ENCODE data around the gene GLG1.

Gene GLG1

DNA sequence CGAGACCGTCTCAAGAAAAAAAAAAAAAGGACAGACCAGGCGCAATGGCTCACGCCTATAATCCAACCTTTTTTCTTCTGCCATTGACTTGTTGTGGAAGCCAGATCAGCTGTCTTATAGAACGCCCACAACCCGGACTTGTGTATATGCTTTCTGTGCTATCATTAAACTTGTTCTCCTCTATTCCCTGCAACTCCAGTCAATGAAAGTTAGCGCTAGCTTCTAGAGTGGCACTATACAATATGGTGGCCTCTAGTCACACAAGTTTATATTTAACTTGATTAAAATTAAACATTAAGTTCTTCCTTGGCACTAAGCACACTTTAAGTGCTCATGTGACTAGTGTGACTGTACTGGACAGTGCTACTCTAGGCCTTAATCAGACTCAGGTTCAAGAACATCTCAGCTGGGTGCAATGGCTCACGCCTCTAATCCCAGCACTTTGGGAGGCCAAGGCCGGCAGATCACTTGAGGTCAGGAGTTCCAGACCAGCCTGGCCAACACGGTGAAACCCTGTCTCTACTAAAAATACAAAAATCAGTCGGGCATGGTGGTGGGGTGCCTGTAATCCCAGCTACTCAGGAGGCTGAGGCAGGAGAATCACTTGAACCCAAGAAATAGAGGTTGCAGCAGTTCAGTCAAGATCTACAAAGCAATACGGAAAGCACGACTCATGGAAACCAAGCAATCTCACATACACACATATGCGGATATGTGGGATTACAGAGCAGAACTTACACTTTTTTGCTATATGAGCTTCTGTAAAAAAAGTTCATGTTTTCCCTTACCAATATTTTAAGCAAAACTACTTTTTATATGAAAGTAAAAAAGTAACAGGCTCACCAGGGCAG, 18.8 kb upstream of the GLG1 start:
- Mint-ChIP-seq H3K27ac (no peak overlapping the region), H3K4me1 (ENCODE audit: low read depth) (peaks cover 16% of the 10 kb centered on the region), H3K36me3 (ENCODE audit: low read depth) (peaks cover 80% of the 10 kb centered on the region), H3K4me3 (no peak overlapping the region), H3K9me3 (no peaks in the 10 kb centered on the region), H3K27me3 (ENCODE audit: low read depth) (no peaks in the 10 kb centered on the region)
- peak; percentile 17 for DNase-seq (ENCODE audit: low spot score)

DNA sequence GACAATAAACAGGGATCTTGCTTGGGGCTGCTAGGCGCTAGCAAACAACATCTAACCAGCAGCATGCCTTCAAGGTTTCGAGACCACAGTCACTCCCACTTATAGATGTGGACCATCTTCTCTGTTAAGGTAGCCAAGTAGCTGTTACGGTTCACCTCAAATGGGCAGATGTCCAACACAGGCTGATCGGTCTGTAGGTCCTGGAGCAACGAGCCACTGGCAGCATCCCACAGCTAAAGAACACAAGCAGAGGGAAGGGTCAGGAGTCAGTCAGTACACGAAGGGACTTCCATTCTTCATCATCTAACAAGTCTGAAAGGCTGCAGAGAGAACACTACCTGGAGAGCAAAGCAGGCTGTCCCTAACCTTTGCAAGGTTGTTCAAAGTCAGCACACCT, 16.9 kb upstream of the GLG1 start:
- Mint-ChIP-seq H3K36me3 (ENCODE audit: low read depth) (peaks cover 67% of the 10 kb centered on the region), H3K27ac (no peak overlapping the region), H3K9me3 (no peaks in the 10 kb centered on the region)

DNA sequence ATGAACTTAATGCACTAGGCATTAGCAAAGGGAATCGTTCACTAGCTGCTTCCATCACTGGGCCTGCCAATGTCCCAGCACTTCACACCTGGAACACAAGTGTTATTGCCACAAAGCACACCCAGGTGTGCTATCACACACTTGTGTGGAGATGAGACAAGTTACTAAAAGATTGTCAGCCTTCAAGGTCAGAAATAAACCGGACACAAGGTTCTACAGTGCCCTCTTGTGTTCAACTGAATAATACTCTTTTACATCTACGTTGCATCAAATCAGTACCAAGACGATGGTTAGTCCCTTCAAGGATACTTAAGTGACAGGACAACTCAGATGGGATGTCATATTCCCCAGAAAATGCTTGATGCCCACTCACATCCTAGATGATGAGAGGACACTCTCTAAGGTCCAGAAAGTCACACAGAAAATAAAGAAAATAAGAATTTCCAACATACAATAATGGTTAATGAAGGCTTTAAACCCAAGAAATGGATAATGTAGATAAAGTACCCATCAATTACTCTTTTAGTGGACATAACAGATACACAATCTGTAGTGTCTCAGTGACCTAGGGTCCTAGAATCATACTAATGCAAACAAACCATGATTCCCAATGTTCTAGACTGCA, 16.4 kb upstream of the GLG1 start:
- H3K27me3 Mint-ChIP-seq (ENCODE audit: low read depth), result no peaks in the 10 kb centered on the region
- DNase-seq (ENCODE audit: low spot score), result no peak
- peaks cover 14% of the 10 kb centered on the region for H3K4me1 Mint-ChIP-seq (ENCODE audit: low read depth)
- H3K9me3 Mint-ChIP-seq, result no peaks in the 10 kb centered on the region
- no peak overlapping the region for H3K4me3 Mint-ChIP-seq
- peaks cover 62% of the 10 kb centered on the region for H3K36me3 Mint-ChIP-seq (ENCODE audit: low read depth)
- H3K27ac Mint-ChIP-seq, result no peak overlapping the region

More for the DNA sequence above, 16.9 kb upstream of the GLG1 start:
- no peak overlapping the region for H3K4me3 Mint-ChIP-seq
- peaks cover 14% of the 10 kb centered on the region for H3K4me1 Mint-ChIP-seq (ENCODE audit: low read depth)
- H3K27me3 Mint-ChIP-seq (ENCODE audit: low read depth), result no peaks in the 10 kb centered on the region
- DNase-seq (ENCODE audit: low spot score), result no peak

DNA sequence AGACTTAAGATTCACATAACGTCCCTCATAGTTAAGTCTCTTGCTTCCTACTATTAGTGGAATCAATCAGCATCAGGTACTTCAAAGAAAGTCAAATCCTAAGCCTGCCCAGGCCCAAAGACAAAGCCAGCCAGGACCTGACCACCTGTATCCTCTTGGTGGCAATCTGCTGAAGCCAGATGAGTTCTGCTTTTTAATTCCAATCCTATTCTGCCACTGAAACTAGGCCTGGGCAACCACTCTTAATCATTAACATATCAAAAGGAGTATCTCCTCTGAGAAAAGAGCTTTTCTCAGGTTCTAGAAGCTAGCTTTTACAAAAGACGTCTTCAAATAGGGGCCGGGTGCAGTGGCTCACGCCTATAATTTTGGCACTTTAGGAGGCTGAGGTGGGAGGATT, 15.1 kb upstream of the GLG1 start:
- Mint-ChIP-seq H3K27me3 (ENCODE audit: low read depth) (no peaks in the 10 kb centered on the region), H3K27ac (no peak overlapping the region), H3K4me1 (ENCODE audit: low read depth) (peaks cover 15% of the 10 kb centered on the region), H3K4me3 (no peak overlapping the region), H3K9me3 (no peaks in the 10 kb centered on the region), H3K36me3 (ENCODE audit: low read depth) (peaks cover 58% of the 10 kb centered on the region)
- DNase-seq (ENCODE audit: low spot score), result no peak

DNA sequence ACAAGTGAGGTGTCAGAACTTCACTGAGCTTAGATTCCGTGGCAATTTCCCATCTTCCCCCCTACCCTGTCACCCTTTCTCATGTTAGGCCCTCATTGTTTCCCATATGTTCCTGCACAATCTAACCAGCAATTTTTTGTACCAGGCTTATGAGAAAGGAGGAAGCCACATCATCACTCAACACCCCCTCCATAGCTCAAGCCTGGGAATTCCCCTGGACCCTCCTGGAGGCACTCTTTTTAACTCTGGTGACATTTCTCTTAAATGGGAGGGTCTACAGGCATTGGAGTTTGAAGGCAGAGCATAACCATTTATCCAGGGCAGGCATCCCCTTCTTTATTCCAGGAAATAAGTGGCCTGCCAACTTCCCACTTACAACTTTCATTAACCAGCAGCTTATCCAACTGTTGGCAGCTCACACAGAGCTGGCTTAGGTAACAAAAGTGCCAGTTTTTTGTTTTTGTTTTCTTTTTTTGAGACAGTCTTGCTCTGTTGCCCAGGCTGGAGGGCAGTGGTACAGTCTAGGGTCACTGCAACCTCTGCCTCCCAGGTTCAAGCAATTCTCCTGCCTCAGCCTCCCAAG, 10.4 kb upstream of the GLG1 start:
- no peak for DNase-seq (ENCODE audit: low spot score)
- peaks cover 35% of the 10 kb centered on the region for H3K36me3 Mint-ChIP-seq (ENCODE audit: low read depth)
- no peak overlapping the region for H3K27ac Mint-ChIP-seq
- H3K9me3 Mint-ChIP-seq, result no peaks in the 10 kb centered on the region
- no peaks in the 10 kb centered on the region for H3K27me3 Mint-ChIP-seq (ENCODE audit: low read depth)
- peaks cover 7% of the 10 kb centered on the region for H3K4me1 Mint-ChIP-seq (ENCODE audit: low read depth)
- H3K4me3 Mint-ChIP-seq, result no peak overlapping the region

DNA sequence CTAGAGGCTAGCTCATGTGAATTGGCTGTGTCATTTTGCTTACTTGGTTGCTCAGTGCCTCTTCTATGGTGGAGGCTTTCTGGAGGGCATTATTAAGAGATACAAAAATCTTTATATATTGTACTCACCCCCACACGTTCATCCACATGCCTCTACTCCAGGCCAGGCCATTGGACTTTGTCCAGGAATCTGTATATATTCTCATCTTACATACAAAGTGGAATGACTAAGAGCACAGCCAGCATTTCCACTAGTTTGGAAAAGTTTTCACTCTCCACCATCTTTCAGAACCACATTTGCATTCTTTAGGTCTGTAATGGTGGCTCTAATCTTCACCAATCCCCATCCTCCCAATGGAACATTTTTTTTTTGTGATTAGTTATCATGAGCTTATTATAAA, 4.8 kb upstream of the GLG1 start:
- Mint-ChIP-seq H3K27me3 (ENCODE audit: low read depth) (peaks cover 8% of the 10 kb centered on the region), H3K4me3 (no peak overlapping the region), H3K27ac (no peak overlapping the region), H3K9me3 (peaks cover 4% of the 10 kb centered on the region), H3K4me1 (ENCODE audit: low read depth) (peaks cover 24% of the 10 kb centered on the region), H3K36me3 (ENCODE audit: low read depth) (peaks cover 18% of the 10 kb centered on the region)
- DNase-seq (ENCODE audit: low spot score), result no peak

DNA sequence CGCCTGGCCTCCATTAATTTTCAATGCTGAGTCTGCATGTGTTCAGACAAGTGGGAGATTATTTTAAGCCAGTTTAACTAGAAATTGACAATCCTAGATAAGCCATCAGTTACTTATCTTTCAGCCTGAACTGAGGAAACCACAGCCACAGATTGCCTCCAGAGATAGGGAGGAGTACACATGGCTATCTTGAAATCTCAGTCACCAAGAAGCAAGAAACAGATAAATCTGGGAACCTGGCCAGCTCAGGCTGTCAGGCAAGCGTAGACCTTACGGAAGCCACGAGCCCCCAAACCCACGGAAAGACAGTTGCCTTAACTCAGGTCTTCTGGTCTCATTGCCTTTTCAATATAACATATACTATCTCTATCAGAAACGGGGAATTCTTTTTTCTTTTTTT, 2.0 kb upstream of the GLG1 start:
- Mint-ChIP-seq H3K27ac (peak overlapping the region; percentile 62), H3K4me1 (ENCODE audit: low read depth) (peaks cover 38% of the 10 kb centered on the region), H3K27me3 (ENCODE audit: low read depth) (peaks cover 8% of the 10 kb centered on the region), H3K4me3 (peak overlapping the region; percentile 74), H3K9me3 (peaks cover 4% of the 10 kb centered on the region), H3K36me3 (ENCODE audit: low read depth) (peaks cover 28% of the 10 kb centered on the region)
- DNase-seq (ENCODE audit: low spot score), result peak; percentile 68

DNA sequence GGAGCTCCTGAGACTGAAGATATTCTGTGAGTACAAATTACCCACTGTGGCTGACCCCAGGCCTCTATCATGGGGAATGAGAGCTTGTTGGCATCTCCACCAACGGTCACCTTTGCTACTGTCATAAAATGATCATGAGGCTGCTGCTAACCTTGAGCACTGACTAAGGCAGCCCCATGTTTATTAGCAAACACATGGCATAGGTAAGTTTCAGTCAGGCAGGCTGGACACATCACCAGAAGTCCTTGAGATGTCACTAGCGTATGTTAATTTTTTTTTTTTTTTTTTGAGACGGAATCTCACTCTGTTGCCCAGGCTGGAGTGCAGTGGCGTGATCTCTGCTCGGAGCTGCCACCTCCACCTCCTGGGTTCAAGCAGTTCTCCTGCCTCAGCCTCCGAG, 1.5 kb upstream of the GLG1 start:
- peaks cover 4% of the 10 kb centered on the region for H3K9me3 Mint-ChIP-seq
- DNase-seq (ENCODE audit: low spot score), result no peak
- peaks cover 8% of the 10 kb centered on the region for H3K27me3 Mint-ChIP-seq (ENCODE audit: low read depth)
- peaks cover 27% of the 10 kb centered on the region for H3K36me3 Mint-ChIP-seq (ENCODE audit: low read depth)
- H3K4me1 Mint-ChIP-seq (ENCODE audit: low read depth), result peaks cover 42% of the 10 kb centered on the region
- H3K4me3 Mint-ChIP-seq, result peak overlapping the region; percentile 93
- H3K27ac Mint-ChIP-seq, result no peak overlapping the region

DNA sequence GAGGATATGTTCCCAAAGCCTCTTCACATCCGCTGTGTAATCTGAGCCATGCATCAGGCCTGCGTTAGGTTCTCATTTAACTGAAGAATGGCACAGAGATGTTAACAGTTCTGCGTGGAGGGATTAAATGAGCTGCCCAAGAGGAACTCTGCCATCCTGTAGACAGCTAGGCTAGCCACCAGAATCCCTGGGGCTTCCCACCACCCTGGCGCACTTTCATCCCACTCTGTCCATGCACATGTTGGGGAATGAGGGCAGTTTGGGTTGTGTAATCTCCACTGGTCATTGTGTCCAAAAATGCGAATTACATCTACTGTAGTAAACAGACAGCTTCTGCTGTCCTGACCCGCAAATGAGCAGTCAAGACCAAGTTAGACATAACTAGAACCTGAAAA, 1.0 kb upstream of the GLG1 start:
- H3K36me3 Mint-ChIP-seq (ENCODE audit: low read depth), result peaks cover 28% of the 10 kb centered on the region
- no peak for DNase-seq (ENCODE audit: low spot score)
- peaks cover 43% of the 10 kb centered on the region for H3K4me1 Mint-ChIP-seq (ENCODE audit: low read depth)
- no peak overlapping the region for H3K27ac Mint-ChIP-seq
- peak overlapping the region; percentile 93 for H3K4me3 Mint-ChIP-seq
- peaks cover 4% of the 10 kb centered on the region for H3K9me3 Mint-ChIP-seq
- peaks cover 8% of the 10 kb centered on the region for H3K27me3 Mint-ChIP-seq (ENCODE audit: low read depth)

DNA sequence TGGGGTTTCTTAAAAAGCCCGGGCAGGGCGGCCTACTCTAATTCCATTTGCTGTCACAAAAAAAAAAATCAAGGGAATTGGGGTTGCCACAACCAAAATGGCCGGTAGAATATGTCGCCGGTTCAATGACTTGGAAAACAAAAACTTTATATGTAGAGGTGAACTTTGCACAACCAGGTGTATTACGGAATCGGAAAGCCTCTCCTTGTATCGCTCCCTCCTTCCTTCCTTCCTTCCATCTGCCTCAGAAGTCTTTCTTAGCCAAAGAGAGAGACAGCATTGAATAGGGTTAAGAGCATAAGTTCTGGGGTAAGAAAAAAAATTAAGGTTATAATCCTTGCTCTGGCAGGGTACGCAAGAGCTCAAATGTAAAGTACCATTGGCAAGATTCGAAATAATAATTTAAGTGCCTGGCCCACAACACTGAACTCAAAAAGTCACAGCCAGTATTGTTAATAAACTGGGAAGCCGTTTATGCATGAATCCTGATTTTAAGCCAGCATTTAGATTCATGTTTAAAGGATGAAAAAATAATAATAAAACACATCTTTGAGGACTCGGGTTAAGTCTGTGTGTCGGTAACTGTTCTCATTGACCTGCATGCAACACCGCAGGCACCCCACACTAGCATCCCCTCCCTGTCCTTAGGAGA, 522 bp upstream of the GLG1 start:
- Mint-ChIP-seq H3K27me3 (ENCODE audit: low read depth) (peaks cover 8% of the 10 kb centered on the region), H3K4me1 (ENCODE audit: low read depth) (peaks cover 48% of the 10 kb centered on the region), H3K9me3 (peaks cover 4% of the 10 kb centered on the region), H3K4me3 (peak overlapping the region; percentile 93), H3K27ac (peak overlapping the region; percentile 33), H3K36me3 (ENCODE audit: low read depth) (peaks cover 30% of the 10 kb centered on the region)
- DNase-seq (ENCODE audit: low spot score), result no peak

DNA sequence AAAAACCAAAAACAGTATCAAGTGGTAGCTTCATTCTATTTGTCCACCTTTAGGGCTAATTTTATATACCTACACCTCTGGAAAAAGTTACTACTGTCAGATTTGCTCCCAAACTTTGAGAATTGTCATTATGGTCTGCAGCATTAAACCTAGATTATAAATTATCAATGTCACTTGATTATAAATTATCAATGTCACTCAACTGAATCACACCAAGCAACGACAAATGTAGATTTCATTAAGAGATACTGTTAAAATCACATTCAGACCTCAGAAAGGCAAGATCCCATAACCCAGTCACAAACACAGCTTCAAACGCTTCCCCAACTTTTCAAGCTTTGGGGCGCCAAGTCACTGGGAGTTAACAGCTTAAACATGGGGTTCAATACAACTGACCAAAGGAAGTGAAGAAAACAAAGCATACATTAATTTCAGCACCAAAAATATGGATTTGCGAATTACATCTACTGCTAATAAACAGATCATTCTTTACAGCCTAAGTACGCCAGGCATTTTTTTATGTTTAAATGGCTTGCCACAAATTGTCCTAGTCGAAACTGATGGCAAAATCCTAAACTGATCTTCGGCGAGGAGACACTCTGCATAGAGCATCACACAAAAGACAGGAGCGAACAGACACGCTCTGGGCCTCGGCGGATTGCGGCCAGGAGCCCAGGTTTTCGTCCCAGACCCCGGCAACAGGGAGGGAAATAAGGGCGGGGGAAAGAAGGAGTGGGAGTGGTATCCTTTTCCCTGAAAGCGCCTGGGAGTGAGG, 981 bp downstream of the GLG1 start:
- peaks cover 26% of the 10 kb centered on the region for H3K36me3 Mint-ChIP-seq (ENCODE audit: low read depth)
- peaks cover 5% of the 10 kb centered on the region for H3K27me3 Mint-ChIP-seq (ENCODE audit: low read depth)
- peak overlapping the region; percentile 87 for H3K27ac Mint-ChIP-seq
- H3K9me3 Mint-ChIP-seq, result peaks cover 4% of the 10 kb centered on the region
- no peak for DNase-seq (ENCODE audit: low spot score)
- peak overlapping the region; percentile 93 for H3K4me3 Mint-ChIP-seq
- peaks cover 60% of the 10 kb centered on the region for H3K4me1 Mint-ChIP-seq (ENCODE audit: low read depth)

DNA sequence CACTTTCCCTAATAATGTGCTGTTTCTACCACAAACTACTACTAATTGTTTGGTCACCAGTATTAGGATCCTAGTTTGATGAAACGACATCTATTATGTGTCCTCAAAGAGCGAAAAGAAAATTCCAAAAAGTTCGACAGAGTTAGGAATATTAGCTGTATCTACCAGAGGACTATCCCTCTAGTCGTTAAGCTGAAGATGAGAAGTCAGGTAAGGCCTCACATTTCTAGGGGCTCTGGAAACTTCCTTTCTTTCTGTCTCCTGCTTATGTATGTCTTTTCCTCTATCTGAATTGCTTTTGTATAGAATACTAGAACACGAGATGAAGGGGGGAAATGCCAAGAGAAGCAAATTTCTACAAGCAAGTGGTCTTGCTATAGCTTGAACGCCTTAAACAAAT, 1.6 kb downstream of the GLG1 start:
- H3K4me1 Mint-ChIP-seq (ENCODE audit: low read depth), result peaks cover 64% of the 10 kb centered on the region
- H3K4me3 Mint-ChIP-seq, result peak overlapping the region; percentile 93
- peaks cover 4% of the 10 kb centered on the region for H3K9me3 Mint-ChIP-seq
- DNase-seq (ENCODE audit: low spot score), result no peak
- peaks cover 29% of the 10 kb centered on the region for H3K36me3 Mint-ChIP-seq (ENCODE audit: low read depth)
- H3K27ac Mint-ChIP-seq, result peak overlapping the region; percentile 62
- peaks cover 5% of the 10 kb centered on the region for H3K27me3 Mint-ChIP-seq (ENCODE audit: low read depth)

DNA sequence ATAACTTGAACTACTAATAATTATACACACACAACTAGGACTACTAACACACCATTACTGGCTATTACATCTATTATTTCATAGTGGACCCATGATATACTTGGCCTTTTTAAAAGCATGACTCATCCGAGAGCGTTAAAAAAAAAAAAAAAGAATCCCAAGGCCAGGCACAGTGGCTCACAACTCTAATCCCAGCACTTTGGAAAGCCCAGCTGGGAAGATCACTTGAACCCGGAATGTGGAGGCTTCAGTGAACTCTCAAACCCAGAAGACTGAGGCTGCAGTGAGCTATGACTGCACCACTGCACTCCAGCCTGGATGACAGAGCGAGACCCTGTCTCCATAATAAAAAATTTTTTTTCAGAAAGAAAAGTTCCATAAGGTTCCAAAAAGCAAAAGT, 3.1 kb downstream of the GLG1 start:
- no peaks in the 10 kb centered on the region for H3K9me3 Mint-ChIP-seq
- H3K4me1 Mint-ChIP-seq (ENCODE audit: low read depth), result peaks cover 68% of the 10 kb centered on the region
- peak overlapping the region; percentile 93 for H3K4me3 Mint-ChIP-seq
- peaks cover 36% of the 10 kb centered on the region for H3K36me3 Mint-ChIP-seq (ENCODE audit: low read depth)
- DNase-seq (ENCODE audit: low spot score), result no peak
- peaks cover under 1% of the 10 kb centered on the region for H3K27me3 Mint-ChIP-seq (ENCODE audit: low read depth)
- H3K27ac Mint-ChIP-seq, result no peak overlapping the region
